ENCODE data around the gene AIPL1.
A peak's percentile ranks its signal among the peaks of the same experiment; 100 is the strongest.

Gene AIPL1

DNA sequence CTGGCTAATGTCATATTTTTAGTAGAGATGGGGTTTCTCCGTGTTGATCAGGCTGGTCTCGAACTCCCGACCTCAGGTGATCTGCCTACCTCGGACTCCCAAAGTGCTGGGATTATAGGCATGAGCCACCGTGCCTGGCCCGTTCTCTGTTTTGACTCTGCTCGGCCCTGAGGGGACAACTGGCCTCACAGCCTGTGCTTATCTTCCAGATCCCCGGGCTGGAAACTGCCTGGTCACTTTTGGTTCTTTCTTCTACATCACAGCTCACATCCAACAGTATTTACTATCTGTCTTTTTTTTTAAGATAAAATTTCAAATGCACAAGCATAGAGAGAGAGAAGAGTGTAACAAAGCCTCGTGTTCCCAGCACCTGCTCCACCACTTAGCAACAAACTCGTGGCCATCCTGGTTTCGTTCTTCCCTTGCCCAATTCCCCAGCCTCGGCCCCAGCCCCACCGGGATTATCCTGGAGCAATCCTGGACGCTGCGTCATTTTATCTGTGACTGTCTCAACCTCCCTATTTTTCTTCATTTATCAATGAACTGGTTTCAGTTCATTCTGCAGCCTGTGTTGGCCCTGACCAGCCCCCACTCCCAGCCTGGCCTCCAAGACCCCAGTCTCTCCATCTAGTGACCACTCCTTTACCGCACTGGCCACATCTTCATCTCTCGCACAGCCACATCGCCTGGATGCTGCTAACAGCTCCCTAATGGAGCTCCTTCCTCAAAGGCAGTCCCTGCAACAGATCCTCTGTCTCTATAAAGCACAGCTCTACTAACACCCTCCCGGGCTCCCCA is 30.5 kb upstream of the AIPL1 start:
- DNase-seq: no peak

GRCh38 chr17:6464446-6465041 is 29.6 kb upstream of the AIPL1 start:
- no peak for DNase-seq

DNA sequence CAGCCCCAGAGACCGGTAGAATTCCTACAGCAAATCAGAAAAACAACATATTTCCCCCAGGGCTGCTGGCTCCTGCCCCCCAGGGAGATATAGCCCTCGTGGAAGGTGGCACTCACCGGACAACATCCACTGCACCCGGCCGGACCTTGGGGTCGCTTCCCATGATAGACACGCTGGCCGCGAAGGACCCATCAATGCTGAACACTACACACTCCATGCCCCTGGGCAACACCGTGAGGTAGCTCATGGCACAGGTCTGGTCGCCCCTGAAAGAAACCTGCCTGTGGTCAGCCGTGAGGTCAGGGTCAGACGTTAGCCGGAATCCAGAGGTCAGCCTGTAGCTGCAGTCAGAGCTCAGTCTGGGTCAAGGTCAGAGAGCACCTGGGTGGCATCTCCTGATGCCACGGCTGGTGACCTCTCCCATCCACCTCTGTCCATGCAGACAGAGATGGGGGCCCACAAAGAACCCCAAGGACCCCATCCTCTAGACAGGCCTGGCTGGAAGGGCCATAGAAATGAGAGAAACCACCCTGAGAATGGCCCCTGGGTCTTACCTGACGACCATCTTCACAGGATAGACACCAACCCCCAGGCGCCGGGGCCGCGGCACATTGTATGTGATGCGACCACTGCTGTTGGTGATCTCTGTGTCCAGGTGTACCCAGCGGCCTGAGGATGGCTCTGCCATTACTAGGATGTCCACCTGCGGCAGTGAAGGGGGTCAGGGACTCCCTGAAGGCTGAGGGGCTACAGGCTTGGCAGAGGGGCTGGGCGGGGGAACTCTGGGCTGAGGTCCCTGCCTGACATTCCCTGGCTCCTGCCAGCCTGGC is 28.9 kb upstream of the AIPL1 start:
- no peak for DNase-seq

- no peak for DNase-seq
Observed at GRCh38 chr17:6462692-6463091, 27.8 kb upstream of the AIPL1 start.

- DNase-seq: no peak
Observed at GRCh38 chr17:6461792-6462524, 27.0 kb upstream of the AIPL1 start.

DNA sequence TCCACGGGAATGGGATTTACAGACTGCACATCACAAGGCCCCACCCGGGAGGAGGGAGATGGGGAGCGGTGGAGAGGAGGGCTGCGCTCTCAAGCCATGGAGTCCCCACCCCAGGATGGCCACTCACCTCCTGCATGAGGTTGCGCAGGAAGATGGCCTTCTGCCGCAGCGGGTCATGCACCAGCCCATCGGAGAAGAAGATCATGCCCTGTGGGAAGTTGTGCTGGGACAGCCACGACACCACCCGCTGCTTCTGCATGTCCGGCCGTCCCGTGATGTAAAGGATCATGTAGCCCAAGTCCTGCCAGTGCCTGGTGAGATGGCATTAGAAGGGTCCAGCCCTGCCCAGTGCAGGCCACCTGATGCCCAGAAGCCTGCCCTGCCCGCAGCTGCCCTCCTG is 26.3 kb upstream of the AIPL1 start:
- DNase-seq: no peak

GRCh38 chr17:6460531-6461161 is 25.7 kb upstream of the AIPL1 start:
- no peak for DNase-seq

- DNase-seq: no peak
Observed at GRCh38 chr17:6458460-6458950, 23.6 kb upstream of the AIPL1 start.

GRCh38 chr17:6457688-6458459 is 23.0 kb upstream of the AIPL1 start:
- DNase-seq: no peak

DNA sequence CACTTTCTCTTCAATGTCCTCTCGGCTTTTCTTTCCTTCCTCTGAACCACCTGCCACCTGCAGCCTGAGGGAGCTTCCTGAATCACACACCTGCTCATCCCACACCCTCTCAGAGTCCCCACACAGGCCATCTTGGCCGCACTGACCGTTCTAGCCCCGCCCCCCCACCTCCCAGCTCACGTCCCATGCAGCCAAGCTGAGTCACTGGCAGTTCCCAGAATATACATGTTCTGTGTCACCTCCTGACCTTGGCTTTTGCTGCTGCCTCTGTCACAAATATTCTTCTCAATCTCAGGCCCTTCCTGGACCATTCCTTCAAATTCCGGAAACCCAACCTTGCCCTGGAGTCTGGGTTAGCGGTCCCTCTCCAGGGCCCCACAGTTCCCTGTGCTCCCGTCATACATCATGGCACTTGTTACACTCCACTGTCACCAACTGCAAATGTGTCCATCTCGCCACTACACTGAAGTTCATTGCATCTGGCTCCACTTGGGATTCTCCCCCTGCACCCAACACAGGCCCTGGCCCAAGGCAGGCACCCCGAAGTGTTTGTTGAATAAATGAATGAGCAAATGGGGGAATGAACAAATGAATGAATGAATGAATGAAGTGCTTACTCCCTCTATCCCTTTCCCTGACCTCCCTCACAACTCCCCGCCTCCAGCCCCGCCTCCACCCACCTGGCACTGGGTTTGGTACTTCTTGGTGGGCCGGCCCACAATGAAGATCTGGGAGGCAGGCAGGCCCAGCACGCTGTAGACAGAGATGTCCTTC is 22.2 kb upstream of the AIPL1 start:
- DNase-seq: peak in 1 of 2 experiments; percentile 23

DNA sequence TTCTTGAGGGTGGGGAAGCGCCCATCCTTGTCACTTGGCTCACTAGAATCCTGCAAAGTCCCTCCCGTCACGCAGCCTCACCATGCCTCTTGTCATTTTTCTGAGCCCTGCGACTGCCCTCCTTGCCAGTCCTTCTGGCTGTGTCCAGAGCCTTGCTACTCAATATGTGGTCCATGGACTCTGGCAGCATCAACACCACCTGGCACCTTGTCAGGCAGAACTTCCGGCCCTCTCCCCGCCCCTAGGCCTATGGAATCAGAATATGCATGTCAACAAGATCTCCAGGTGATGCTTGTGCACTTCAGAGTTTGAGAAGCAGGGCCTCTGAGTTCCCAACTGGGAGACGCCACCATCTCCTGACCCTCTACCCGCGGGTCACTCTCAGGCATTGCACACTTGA is 21.4 kb upstream of the AIPL1 start:
- DNase-seq: no peak

GRCh38 chr17:6455321-6455705 is 20.4 kb upstream of the AIPL1 start:
- no peak for DNase-seq

DNA sequence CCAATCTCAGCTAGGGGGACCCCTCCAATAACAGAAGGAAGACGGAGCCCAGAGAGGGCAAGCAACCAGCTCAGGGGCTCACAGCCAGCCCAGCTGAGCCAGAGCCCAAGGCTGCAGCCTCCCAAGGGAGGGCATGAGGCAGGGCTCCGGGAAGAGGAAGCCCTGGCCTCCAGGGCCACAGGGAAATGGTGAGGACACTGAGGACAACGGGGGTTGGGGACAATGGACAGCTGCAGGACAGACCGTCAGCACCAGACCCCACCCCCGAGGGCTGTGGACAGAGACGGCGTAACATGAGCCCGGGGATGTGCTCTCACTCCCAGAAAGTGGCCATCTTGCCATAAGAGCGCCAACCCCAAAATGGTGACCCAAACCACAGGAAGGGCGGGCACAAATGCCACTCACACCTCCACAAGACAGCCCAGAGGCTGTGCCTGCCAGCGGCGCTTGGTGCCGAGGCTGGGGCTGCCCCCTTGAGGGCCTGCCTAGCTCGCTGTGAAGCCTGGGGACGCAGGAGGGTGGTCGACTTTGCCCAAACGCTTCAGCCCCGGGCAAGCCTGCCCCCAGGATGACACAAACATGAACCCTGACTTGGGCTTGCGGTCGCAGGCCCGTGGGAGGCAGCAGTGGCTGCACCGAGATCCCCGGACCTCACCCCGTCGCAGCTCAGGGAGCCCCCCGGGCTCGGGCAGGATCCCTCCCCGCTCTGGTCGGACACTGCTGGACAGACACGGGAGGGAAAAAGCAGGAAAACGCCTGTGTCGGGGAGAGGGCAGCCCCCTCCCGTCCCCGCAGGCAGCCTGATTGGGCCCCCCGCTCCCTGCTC is 19.8 kb upstream of the AIPL1 start:
- DNase-seq: no peak

GRCh38 chr17:6453279-6454024 is 18.5 kb upstream of the AIPL1 start:
- DNase-seq: peak in 1 of 2 experiments; percentile 17

GRCh38 chr17:6452471-6453266 is 17.7 kb upstream of the AIPL1 start:
- no peak for DNase-seq

DNA sequence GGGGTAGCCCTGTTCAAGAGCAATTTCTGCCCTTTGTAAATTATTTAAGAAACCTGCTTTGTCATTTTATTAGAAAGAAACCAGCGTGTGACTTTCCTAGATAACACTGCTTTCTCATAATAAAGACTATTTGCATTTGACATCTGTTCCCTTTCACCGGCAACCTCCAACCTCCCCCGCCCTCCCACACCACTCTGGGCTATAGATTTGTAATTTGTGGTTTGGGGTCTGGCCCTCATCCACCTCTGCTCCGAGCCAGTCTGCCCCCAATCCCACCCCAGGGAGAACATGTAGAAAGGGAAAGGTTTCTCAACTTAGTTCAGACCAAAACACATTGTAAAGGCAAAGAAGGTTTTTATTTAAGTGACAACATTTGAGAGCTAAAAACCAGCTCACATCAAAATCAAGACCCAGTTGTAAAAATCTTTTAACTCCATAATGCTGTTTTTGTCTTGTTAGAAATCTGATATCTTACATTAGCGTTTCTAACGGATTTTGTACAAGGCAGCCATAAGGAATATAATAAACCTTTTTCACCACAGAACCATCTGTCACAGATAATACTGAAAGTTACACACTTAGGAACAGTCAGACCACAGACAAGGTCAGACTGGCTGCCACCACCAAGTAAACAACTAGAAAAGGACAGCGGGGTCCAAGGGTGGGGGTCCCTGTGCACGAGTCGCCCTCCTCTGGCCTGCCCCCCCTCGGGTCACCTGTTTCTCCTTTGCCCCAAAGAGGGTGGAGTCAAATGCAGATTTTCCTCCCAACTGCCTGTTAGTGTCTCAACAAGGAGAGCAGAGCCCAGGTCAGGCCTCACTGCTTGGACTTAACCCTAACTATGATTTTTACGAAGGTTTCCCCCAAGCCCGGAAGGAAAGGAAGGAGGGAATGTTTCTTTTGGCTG is 16.3 kb upstream of the AIPL1 start:
- DNase-seq: no peak

DNA sequence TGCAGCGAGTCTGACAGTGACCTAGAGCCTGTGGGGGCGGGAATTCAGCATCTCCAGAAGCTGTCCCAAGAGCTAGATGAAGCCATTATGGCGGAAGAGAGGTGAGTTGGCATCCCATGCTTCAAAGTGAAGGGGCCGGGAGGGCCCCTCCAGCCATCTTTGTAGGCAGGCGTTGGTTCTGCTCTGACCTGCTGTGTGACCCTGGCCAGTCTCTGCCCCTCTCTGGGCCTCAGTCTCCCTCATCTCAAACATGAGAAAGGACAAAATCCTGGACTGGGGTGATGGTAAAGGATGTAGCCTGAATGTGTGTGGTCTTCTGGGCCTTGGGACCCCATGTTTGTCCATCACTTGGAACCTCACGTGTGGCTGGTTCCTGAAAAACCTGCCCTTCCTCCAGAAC is 14.4 kb upstream of the AIPL1 start:
- no peak for DNase-seq
